K562 treated with DMSO at 1 percent for 24 hours (cell line): Measurements from ENCODE around the gene FBXO7. TPM values are rescaled to one million over a fixed set of nuclear protein-coding genes. Genes with fewer than 3 reads are reported as not detected.

Experiments used
- total RNA-seq: library from RNA; unstranded; fragments of 300-600 nt; gene quantifications from 2 replicates; pipeline ENCODE4 v1.2.3, GENCODE V29; 2022; ENCODE audit warnings: low read depth; ENCODE audit not compliant: insufficient read depth

The FBXO7 gene
- 58.3 and 61.9 TPM in 2 replicates for total RNA-seq

DNA sequence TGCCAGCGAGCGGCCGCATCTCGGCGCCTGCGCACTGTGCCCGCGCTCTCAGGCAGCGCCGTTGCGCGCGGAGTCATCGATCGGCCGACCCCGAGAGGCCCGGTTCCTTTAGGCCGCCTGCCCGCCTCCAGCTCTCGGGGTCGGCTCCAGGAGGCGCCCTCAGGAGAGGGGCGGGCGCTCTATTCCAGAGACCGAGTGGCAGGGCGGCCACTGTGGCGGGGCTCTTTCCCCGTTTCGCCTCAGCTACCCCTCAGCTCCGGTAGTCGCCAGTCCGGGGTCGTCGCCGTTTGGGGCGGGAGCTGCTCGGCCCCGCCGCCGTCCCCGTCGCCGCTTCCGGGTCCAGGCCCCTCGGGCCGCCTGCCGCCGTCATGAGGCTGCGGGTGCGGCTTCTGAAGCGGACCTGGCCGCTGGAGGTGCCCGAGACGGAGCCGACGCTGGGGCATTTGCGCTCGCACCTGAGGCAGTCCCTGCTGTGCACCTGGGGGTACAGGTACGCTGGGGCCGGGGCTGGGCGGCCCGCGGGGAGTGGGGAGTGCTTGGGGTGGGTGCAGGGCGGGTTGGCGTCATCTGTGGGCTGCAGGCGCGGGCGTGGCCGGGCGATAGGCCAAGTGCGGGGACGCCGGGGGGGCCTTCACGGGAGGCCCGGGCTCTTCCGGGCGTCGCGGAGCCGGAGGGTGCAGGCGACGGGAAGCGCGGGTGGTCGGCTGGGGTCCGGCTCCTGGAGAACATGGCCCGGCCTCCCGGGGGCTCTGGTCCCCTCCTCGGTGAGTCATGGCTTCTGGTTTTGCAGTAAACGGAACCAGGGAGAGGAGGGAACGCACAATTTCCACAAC, at the start of gene FBXO7:
Gene FBXO7, plus strand, starts transcription at position 177 of the 833 bp plus-strand sequence. Its CDS starts 192 bp downstream, at position 369.

Other genes with a start within 250 kb of the FBXO7 start
- not detected in 2 replicates for gene SLC5A4, start 219.5 kb upstream of the FBXO7 start, total RNA-seq
- gene RFPL3, start 116.9 kb upstream of the FBXO7 start, total RNA-seq: not detected in 2 replicates
- 77.4 and 84.0 TPM in 2 replicates for gene RTCB, start 62.6 kb upstream of the FBXO7 start, total RNA-seq
- not detected in 2 replicates for gene BPIFC, start 10.4 kb upstream of the FBXO7 start, total RNA-seq